GM23338 (cell line): ENCODE measurements around the gene PSMD4. TPM values are rescaled to one million over a fixed set of nuclear protein-coding genes. Genes with fewer than 3 reads are reported as not detected.

Experiments
- ATAC-seq: fragments of 200-7000 bp; cut with Tn5 transposase; 3 replicates; pipeline ENCODE4 v1.9.1; 2020
- DNase-seq: peaks from one replicate; pipeline ENCODE4 v3.0.0-alpha.2; 2015; ENCODE audit warnings: low spot score
- H2AFZ ChIP-seq: fragments of 200-600 bp; sonication (generic); 2 replicates; pipeline ENCODE4 v1.8.0; 2016; ENCODE audit warnings: antibody characterized with exemption, mild to moderate bottlenecking, moderate library complexity
- H3F3A ChIP-seq: fragments of 200-600 bp; sonication (generic); replicated peaks from 2 replicates; pipeline ENCODE4 v1.8.0; 2017; ENCODE audit warnings: antibody characterized with exemption, mixed run types, low read depth
- H3K27ac ChIP-seq: fragments of 200-600 bp; sonication (generic); 2 replicates; pipeline ENCODE4 v1.6.1; 2016; ENCODE audit warnings: low read depth
- H3K27me3 ChIP-seq: fragments of 200-600 bp; sonication (generic); 2 replicates; pipeline ENCODE4 v1.8.0; 2016; ENCODE audit warnings: mild to moderate bottlenecking, mixed run types, moderate library complexity; ENCODE audit not compliant: insufficient read depth
- H3K36me3 ChIP-seq: fragments of 200-600 bp; sonication (generic); 2 replicates; pipeline ENCODE4 v1.8.0; 2016; ENCODE audit warnings: mild to moderate bottlenecking; ENCODE audit not compliant: insufficient read depth
- H3K4me1 ChIP-seq: fragments of 200-600 bp; sonication (generic); 2 replicates; pipeline ENCODE4 v1.8.0; 2016; ENCODE audit warnings: mild to moderate bottlenecking, moderate library complexity; ENCODE audit not compliant: insufficient read depth
- H3K4me2 ChIP-seq: fragments of 200-600 bp; sonication (generic); 2 replicates; pipeline ENCODE4 v1.7.1; 2017; ENCODE audit warnings: mixed run types
- H3K4me3 ChIP-seq: fragments of 200-600 bp; sonication (generic); 2 replicates; pipeline ENCODE4 v1.6.1; 2016; ENCODE audit warnings: mixed run types
- H3K79me2 ChIP-seq: fragments of 200-600 bp; sonication (generic); replicated peaks from 2 replicates; pipeline ENCODE4 v1.8.0; 2017; ENCODE audit warnings: mild to moderate bottlenecking; ENCODE audit not compliant: insufficient read depth
- H3K9me2 ChIP-seq: fragments of 200-600 bp; sonication (generic); 2 replicates; pipeline ENCODE4 v1.8.0; 2017; ENCODE audit not compliant: insufficient read depth
- H4K20me1 ChIP-seq: fragments of 200-600 bp; sonication (generic); replicated peaks from 2 replicates; pipeline ENCODE4 v1.8.0; 2017; ENCODE audit warnings: mild to moderate bottlenecking; ENCODE audit not compliant: insufficient read depth
- H3K27ac Mint-ChIP-seq: 2 replicates; pipeline ENCODE4 v1.8.0; 2020; ENCODE audit warnings: inconsistent platforms, mild to moderate bottlenecking, moderate library complexity, mixed read lengths
- H3K27me3 Mint-ChIP-seq: 3 replicates; pipeline ENCODE4 v1.8.0; 2022; ENCODE audit warnings: low read depth, mild to moderate bottlenecking, moderate library complexity, mixed read lengths, inconsistent platforms; ENCODE audit not compliant: insufficient read depth, poor library complexity
- H3K36me3 Mint-ChIP-seq: 3 replicates; pipeline ENCODE4 v1.8.0; 2021; ENCODE audit warnings: low read depth, mild to moderate bottlenecking, inconsistent platforms, moderate library complexity, mixed read lengths
- H3K4me1 Mint-ChIP-seq: 3 replicates; pipeline ENCODE4 v1.8.0; 2020; ENCODE audit warnings: mild to moderate bottlenecking, inconsistent platforms, mixed read lengths
- H3K4me3 Mint-ChIP-seq: 3 replicates; pipeline ENCODE4 v1.8.0; 2021; ENCODE audit warnings: moderate library complexity, mild to moderate bottlenecking, inconsistent platforms, mixed read lengths
- H3K9me3 Mint-ChIP-seq: 3 replicates; pipeline ENCODE4 v1.8.0; 2020; ENCODE audit warnings: moderate library complexity, mild to moderate bottlenecking, inconsistent platforms, mixed read lengths
- CREB1 ChIP-seq: fragments of 250-450 bp; sonication (Bioruptor Pico); IDR thresholded peaks from 2 replicates; pipeline ENCODE4 v1.5.0; 2020; ENCODE audit warnings: low read depth, mild to moderate bottlenecking, moderate library complexity
- CTCF ChIP-seq, 2 experiments: fragments of 200-600 bp in 1 of 2; sonication (generic) in 1 of 2; conservative IDR thresholded peaks; 2 replicates each; pipeline versions ENCODE4 v1.5.1 to v1.6.1; 2016 to 2017; ENCODE audit warnings: antibody characterized with exemption in 2 of 2, low read depth in 2 of 2, mild to moderate bottlenecking in 2 of 2, moderate library complexity in 1 of 2
- ETS1 ChIP-seq: IDR thresholded peaks from 2 replicates; pipeline ENCODE4 v1.6.1; 2016; ENCODE audit warnings: antibody characterized with exemption
- EZH2 ChIP-seq: fragments of 200-600 bp; sonication (generic); IDR thresholded peaks from one replicate; pipeline ENCODE4 v1.8.0; 2017; ENCODE audit warnings: antibody characterized with exemption, mild to moderate bottlenecking, low read depth; ENCODE audit not compliant: unreplicated experiment
- EZH2phosphoT487 ChIP-seq: fragments of 200-600 bp; sonication (generic); IDR thresholded peaks from one replicate; pipeline ENCODE4 v1.8.1; 2018; ENCODE audit warnings: antibody characterized with exemption; ENCODE audit not compliant: unreplicated experiment
- JUNB ChIP-seq: IDR thresholded peaks from one replicate; pipeline ENCODE4 v1.6.1; 2016; ENCODE audit warnings: antibody characterized with exemption; ENCODE audit not compliant: unreplicated experiment
- POLR2AphosphoS5 ChIP-seq: IDR thresholded peaks from 2 replicates; pipeline ENCODE4 v1.6.1; 2016; ENCODE audit warnings: antibody characterized with exemption, low read depth
- REST ChIP-seq: IDR thresholded peaks from one replicate; pipeline ENCODE4 v1.6.1; 2018; ENCODE audit warnings: antibody characterized with exemption; ENCODE audit not compliant: unreplicated experiment
- ZNF114 ChIP-seq: fragments of 250-450 bp; sonication (Bioruptor Pico); IDR thresholded peaks from 2 replicates; pipeline ENCODE4 v1.5.0; 2020; ENCODE audit warnings: mild to moderate bottlenecking, moderate library complexity
- ZNF331 ChIP-seq: fragments of 250-450 bp; sonication (Bioruptor Pico); IDR thresholded peaks from 2 replicates; pipeline ENCODE4 v1.5.0; 2020; ENCODE audit warnings: low read depth, mild to moderate bottlenecking, moderate library complexity
- polyA plus RNA-seq: library from polyadenylated mRNA; unstranded; fragments of >200 nt; fragmentation: Nextera tagmentation; extraction: Ambion mirVana; gene quantifications from 2 replicates; pipeline ENCODE4 v1.2.1, GENCODE V29; 2016
- total RNA-seq: library from RNA; depleted of rRNA; stranded (reverse); fragments of >200 nt; shearing (Covaris generic); gene quantifications from 2 replicates; pipeline ENCODE4 v1.2.3, GENCODE V29; 2014

PSMD4 gene
- total and polyA plus RNA-seq, 2 experiments from 2014 or later: 171 to 235 TPM

GRCh38 chr1:151312826-151313225, 58.3 kb downstream of the PSMD4 start:
- peaks cover 10% of the 10 kb centered on the region; the same call in 1 of the 2 replicates for H3K4me1 ChIP-seq
- peaks cover 6% of the 10 kb centered on the region for H4K20me1 ChIP-seq
- no peaks in the 10 kb centered on the region for H3K27me3 ChIP-seq
- no peak overlapping the region for H3K27ac Mint-ChIP-seq
- peaks cover 17% of the 10 kb centered on the region for H3K36me3 Mint-ChIP-seq
- no peak overlapping the region for H3K27ac ChIP-seq
- H3K4me2 ChIP-seq: no peak overlapping the region
- no peaks in the 10 kb centered on the region for H3K79me2 ChIP-seq
- H2AFZ ChIP-seq: no peak overlapping the region
- 0 out of 2 replicates have a peak, but pooled peaks cover 4% of the 10 kb centered on the region for H3F3A ChIP-seq
- no peaks in the 10 kb centered on the region for H3K9me3 Mint-ChIP-seq
- H3K4me3 ChIP-seq: no peak overlapping the region
- peaks cover 10% of the 10 kb centered on the region; the same call in 1 of the 2 replicates for H3K36me3 ChIP-seq
- H3K4me1 Mint-ChIP-seq: peaks cover 18% of the 10 kb centered on the region
- ATAC-seq (no peak), DNase-seq (no peak)
- no peak overlapping the region for H3K4me3 Mint-ChIP-seq
- H3K9me2 ChIP-seq: no peaks in the 10 kb centered on the region
- TF ChIP-seq ETS1 (no peak), EZH2phosphoT487 (no peak), JUNB (no peak), ZNF114 (no peak), POLR2AphosphoS5 (no peak), ZNF331 (CRISPR knock-in tag) (no peak), CREB1 (CRISPR knock-in tag) (no peak), REST (no peak)
- H3K27me3 Mint-ChIP-seq: peaks cover 4% of the 10 kb centered on the region

- no peak for DNase-seq
- H3K4me1 ChIP-seq: peaks cover 10% of the 10 kb centered on the region; the same call in 1 of the 2 replicates
- Mint-ChIP-seq H3K27ac (no peak overlapping the region), H3K4me1 (peaks cover 18% of the 10 kb centered on the region), H3K4me3 (no peak overlapping the region), H3K36me3 (peaks cover 10% of the 10 kb centered on the region), H3K27me3 (peaks cover 4% of the 10 kb centered on the region), H3K9me3 (no peaks in the 10 kb centered on the region)
- no peak overlapping the region for H3K27ac ChIP-seq
- H3K27me3 ChIP-seq: no peaks in the 10 kb centered on the region
- no peaks in the 10 kb centered on the region for H3K79me2 ChIP-seq
- H4K20me1 ChIP-seq: peaks cover 6% of the 10 kb centered on the region
- H3K4me3 ChIP-seq: no peak overlapping the region
- 0 out of 2 replicates have a peak, but pooled peaks cover 4% of the 10 kb centered on the region for H3F3A ChIP-seq
- H3K36me3 ChIP-seq: peaks cover 3% of the 10 kb centered on the region; the same call in 1 of the 2 replicates
- ATAC-seq: no peak
- no peaks in the 10 kb centered on the region for H3K9me2 ChIP-seq
- H3K4me2 ChIP-seq: no peak overlapping the region
- no peak overlapping the region for H2AFZ ChIP-seq
- TF ChIP-seq EZH2: no peak
- TF ChIP-seq ZNF331 (CRISPR knock-in tag): no peak
- TF ChIP-seq CTCF (conservative IDR thresholded peaks at IDR 0.05; ENCODE audit: low read depth in 2 of 2): no peak
Measured at GRCh38 chr1:151313501-151313900, 59.0 kb downstream of the PSMD4 start.
